Muscle of back (tissue), 13 donors: ENCODE data around the gene PACSIN3. TPM values are rescaled to one million over a fixed set of nuclear protein-coding genes. Genes with fewer than 3 reads are reported as not detected.
"Not testable (repeated sequence)": the region's sequence is repeated elsewhere in the genome, so short reads cannot be mapped to it uniquely, and the experiment has no call there.

Experiments
- DNase-seq, 3 donors: peaks; one replicate each; pipeline versions ENCODE4 v3.0.0 to v3.0.0-alpha.2; 2013
- long read RNA-seq, 9 donors: transcript quantifications; one replicate each; lab custom pipeline, GENCODE V29; 2026
- polyA plus RNA-seq, 10 donors: library from polyadenylated mRNA; unstranded; fragments of 120-200 nt; gene quantifications; one replicate each; pipeline ENCODE4 v1.2.1, GENCODE V29; 2013; ENCODE audit not compliant: insufficient read length in 10 of 10

Gene PACSIN3
- 100 to 1,000 TPM; 108 to 215 (median 190) TPM for polyA plus RNA-seq
- long read RNA-seq, donor 1, partial matches to known transcripts: 13 of 29 reads
- long read RNA-seq, donor 1, other reads (novel, unspliced or antisense): 10 of 29 reads
- long read RNA-seq, donor 2, partial matches to known transcripts: 11 of 14 reads
- long read RNA-seq, donor 2, other reads (novel, unspliced or antisense): 0 of 14 reads
- long read RNA-seq, donor 3: 0 reads
- long read RNA-seq, donor 4, partial matches to known transcripts: 13 of 23 reads
- long read RNA-seq, donor 4, other reads (novel, unspliced or antisense): 5 of 23 reads
- long read RNA-seq, donor 5, partial matches to known transcripts: 6 of 9 reads
- long read RNA-seq, donor 5, other reads (novel, unspliced or antisense): 0 of 9 reads
- long read RNA-seq, donor 6, transcript PACSIN3-201 (11 exons, 1,843 nt): major isoform, 5 of 22 reads
- long read RNA-seq, donor 6, partial matches to known transcripts: 17 of 22 reads
- long read RNA-seq, donor 6, other reads (novel, unspliced or antisense): 0 of 22 reads
- long read RNA-seq, donor 7, partial matches to known transcripts: 17 of 21 reads
- long read RNA-seq, donor 7, other reads (novel, unspliced or antisense): 0 of 21 reads
- long read RNA-seq, donor 8, partial matches to known transcripts: 0 of 3 reads
- long read RNA-seq, donor 8, other reads (novel, unspliced or antisense): 0 of 3 reads
- long read RNA-seq, donor 9: 0 reads

- DNase-seq: peak in 2 of 3 donors; percentile 44 to 84
These were observed at the start of gene PACSIN3 for GRCh38 chr11:47186076-47186699. Gene PACSIN3, minus strand, starts transcription at chr11:47186434. Its CDS starts 3,707 bp downstream, at chr11:47182727.

DNA sequence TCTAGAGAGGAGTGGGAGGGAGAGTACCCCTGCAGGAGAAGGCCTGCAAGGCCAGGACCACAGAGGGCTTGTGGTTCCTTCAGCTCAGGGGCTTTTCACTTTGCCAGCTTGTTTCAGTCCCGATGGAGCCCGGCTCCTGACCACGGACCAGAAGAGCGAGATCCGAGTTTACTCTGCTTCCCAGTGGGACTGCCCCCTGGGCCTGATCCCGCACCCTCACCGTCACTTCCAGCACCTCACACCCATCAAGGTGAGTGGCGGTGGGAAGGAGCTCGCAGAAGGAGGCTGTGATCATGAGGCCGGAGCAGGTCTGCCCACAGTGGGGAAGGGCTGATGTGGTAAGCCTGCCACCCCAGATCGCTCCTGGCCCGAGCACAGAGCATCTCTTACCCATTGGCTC is 48.9 kb upstream of the PACSIN3 start:
- no peak for DNase-seq

DNA sequence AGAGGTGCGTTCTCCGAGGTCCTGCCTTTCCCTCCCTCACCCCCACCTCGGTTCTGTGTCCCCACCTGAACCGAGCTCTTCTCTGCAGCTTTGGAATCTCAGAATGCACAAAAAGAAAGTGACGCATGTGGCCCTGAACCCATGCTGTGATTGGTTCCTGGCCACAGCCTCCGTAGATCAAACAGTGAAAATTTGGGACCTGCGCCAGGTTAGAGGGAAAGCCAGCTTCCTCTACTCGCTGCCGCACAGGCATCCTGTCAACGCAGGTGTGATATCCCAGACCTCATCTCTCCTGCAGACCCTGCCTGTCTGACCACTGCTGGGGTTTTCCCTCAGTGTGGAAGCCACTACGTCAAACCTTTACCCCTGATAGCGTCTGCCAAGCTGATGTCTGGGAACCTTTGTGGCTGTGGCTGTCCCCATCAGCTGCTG is 48.5 kb upstream of the PACSIN3 start:
- DNase-seq: peak in 1 of 3 donors; percentile 36

DNA sequence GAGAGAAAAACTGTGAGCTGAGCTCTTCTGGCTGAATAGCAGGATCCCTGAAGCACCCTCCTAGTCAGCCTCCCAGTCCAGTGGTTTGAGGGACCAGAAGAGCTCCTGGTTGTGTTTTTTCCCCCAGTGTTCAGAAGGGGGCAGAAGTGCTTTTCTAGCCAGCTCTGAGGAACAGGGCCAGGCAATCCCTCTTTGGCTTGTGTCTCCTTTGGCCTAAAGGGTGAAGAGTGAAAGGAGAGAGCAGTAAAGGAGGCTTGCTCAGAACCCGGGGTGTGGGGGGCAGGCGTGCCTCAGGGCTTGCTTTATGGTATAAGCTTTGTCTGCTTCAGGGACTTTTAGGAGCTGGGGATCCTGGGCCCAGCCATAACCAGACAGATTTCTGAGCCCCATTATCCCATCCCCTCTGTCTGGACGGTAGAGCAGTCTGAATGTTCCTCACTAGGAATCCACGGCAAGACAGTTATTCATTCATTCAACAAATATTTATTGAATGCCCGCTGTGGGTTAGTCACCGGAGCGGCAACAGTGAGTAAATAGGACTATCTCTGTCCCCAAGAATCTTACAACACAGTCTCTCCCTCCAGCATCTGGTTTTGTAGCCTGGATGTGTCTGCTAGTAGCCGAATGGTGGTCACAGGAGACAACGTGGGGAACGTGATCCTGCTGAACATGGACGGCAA is 47.9 kb upstream of the PACSIN3 start:
- DNase-seq: peak in 2 of 3 donors; percentile 46 to 71

DNA sequence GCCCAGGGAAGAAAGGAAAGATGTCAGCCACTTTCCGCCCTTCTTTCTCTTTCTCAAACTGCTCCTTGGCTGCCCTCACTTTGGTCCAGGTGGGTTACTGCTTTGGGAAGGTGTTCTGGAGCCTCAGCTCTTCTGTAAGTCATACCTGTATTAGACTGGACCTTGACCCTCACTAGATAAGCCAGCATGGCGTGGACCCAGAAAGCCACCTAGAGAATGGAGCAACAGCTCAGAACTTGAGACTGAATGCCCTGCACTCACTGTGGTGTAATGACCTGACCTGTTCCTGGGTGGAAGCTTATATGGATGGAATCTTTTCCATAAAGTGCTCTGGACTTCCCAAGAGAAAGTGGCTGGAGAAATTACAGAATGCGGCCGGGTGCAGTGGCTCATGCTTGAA is 46.8 kb upstream of the PACSIN3 start:
- DNase-seq: no peak

DNA sequence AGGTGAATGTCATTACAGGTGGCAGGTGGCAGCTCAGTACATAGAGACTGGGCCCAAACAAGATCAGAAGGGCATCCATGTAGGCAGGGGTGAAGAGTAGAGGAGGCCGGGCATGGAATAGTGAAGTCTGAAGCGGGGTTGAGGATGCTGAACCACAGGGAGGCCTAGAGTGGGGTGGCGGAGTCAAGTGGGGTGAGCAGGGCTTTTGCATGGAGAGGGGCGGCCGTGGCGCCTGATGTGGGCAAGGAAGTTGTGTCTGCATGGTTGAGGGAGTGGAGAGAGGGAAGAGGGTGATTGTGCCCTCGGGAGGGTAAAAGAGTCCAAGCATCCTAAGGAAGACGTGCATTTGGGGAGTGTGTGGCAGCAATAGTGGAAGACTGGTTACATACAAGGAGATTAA is 42.9 kb upstream of the PACSIN3 start:
- no peak for DNase-seq

DNA sequence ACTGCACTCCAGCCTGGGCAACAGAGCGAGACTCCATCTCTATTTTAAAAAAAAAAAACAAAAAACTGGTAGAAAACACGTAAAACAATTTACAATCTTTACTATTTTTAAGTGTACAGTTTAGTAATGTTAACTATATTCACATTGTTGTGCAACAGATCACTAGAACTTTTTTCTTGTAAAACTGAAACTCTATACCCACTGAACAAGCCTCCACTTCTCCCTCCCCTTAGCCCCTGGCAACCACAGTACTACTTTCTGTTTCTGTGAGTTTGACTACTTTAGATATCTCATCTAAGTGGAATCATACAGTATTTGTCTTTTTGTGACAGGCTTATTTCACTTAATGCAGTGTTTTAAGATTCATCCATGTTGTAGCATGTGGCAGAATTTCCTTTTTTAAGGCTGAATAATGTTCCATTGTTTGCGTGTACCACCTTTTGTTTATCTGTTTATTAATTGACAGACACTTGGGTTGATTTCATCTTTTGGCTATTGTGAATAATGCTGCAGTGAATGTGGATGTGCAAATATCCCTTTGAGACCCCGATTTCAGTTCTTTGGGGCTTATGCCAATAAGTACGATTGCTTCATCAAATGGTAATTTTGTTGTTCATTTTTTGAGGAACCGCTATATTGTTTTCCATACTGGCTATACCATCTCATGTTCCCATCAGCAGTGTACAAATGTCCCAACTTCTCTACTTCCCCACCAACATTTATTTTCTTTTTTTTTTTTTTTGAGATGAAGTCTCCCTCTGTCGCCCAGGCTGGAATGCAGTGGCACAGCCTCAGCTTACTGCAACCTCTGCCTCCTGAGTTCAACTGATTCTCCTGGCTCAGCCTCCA is 39.5 kb upstream of the PACSIN3 start:
- DNase-seq: no peak

GRCh38 chr11:47222696-47223095 is 36.5 kb upstream of the PACSIN3 start:
- DNase-seq: no peak

DNA sequence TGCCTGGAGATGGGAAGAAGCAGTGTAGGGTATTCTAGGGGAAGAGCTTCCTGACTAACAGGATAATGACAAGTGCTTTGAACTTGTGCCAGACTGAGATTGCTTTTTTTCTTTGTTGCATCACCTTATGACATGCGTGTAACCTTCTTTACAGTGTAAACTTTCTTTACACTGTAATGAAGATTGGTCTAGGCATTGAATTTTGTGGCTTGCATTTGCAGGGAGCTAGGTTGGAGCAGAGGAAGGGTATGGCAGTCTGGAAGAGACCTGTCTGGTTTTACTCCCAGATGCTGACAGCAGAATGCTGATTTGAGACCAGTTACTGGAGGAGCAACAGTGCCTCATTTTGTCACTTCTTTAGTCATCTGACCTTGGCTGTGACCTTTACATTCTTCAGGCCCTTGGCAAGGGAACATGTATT is 34.2 kb upstream of the PACSIN3 start:
- DNase-seq: peak in 1 of 3 donors; percentile 9

GRCh38 chr11:47216121-47216798 is 30.0 kb upstream of the PACSIN3 start:
- DNase-seq: peak; percentile 73 to 87 (median 74)

- DNase-seq: peak in 1 of 3 donors; percentile 13
These were observed 29.2 kb upstream of the PACSIN3 start for GRCh38 chr11:47215366-47215910.

DNA sequence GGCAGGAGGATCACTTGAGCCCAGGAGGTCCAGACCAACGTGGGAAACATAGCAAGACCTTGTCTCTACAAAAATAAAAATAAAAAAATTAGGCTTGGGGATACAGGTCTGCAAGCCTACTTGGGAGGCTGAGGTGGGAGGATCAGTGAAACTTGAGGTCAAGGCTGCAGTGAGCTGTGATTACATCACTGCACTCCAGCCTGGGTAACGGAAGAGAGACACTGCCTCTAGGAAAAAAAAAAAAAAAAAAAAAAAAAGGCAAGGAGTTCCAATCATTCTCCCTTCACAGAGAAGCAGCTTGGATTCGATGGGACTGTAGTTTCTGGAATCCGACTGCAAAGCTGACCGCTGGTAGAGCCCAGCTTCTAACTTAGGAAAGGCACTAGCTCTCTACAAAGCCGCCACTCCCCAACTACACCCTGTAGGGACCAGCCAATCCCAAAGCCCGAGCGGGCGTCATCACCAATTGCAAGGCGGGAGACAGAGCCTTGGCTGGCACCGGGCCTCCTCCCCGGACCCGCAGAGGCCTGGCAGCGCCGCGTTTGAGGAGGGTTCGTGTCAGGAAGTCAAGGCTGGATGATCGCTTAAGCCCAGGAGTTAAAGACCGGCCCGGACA is 27.8 kb upstream of the PACSIN3 start:
- peak; percentile 79 to 91 (median 82) for DNase-seq

DNA sequence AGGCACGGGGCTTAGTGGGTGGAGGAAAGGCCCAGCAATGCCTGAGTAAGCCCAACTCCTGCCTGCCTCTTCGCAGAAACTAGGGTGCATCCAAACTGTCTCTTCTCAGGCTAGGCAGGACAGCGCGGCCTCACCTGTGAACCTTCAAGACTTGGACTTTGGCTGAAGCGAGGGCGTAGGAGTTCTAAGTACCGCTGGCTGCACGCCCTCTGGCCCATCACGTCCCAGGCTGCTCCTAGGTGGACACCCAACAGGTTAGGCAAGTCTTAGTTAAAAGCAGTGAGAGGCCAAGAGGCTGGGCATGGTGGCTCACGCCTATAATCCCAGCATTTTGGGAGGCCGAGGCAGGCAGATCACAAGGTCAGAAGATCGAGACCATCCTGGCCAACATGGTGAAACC is 26.7 kb upstream of the PACSIN3 start:
- no peak for DNase-seq

DNA sequence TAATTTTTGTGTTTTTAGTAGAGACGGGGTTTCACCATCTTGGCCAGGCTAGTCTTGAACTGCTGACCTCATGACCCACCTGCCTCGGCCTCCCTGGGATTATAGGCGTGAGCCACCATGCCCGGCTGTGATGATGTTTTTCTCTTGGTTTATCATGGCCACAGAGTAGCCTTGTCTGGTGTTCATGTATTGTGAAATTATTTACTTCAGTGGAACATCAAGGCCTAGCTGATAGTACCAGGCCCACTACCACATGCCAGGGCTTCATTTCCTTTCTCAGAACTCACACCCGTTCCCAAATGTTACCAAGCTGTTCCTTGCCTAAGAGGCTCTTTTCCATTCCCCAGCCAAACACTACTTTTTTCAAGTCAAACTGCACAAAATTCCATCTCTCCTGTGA is 22.4 kb upstream of the PACSIN3 start:
- DNase-seq: no peak

DNA sequence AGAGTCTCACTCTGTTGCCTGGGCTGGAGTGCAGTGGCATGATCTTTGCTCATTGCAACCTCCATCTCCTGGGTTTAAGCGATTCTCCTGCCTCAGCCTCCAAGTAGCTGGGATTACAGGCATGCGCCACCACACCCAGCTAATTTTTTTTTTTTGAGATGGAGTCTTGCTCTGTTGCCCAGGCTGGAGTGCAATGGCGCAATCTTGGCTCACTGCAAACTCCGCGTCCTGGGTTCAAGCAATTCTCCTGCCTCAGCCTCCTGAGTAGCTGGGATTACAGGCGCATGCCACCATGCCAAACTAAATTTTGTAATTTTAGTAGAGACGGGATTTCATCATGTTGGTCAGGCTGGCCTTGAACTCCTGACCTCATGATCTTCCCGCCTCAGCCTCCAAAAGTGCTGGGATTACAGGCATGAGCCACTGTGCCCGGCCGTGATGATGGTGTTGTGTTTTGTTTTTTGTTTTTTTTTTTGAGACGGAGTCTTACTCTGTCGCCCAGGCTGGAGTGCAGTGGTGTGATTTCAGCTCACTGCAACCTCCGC is 21.8 kb upstream of the PACSIN3 start:
- not testable (repeated sequence) for DNase-seq

- no peak for DNase-seq
These were observed 21.2 kb upstream of the PACSIN3 start for GRCh38 chr11:47207459-47207858.

GRCh38 chr11:47206577-47206976 is 20.3 kb upstream of the PACSIN3 start:
- DNase-seq: not testable (repeated sequence)

- DNase-seq: peak in 1 of 3 donors; percentile 61
These were observed 18.4 kb upstream of the PACSIN3 start for GRCh38 chr11:47204637-47204989.

DNA sequence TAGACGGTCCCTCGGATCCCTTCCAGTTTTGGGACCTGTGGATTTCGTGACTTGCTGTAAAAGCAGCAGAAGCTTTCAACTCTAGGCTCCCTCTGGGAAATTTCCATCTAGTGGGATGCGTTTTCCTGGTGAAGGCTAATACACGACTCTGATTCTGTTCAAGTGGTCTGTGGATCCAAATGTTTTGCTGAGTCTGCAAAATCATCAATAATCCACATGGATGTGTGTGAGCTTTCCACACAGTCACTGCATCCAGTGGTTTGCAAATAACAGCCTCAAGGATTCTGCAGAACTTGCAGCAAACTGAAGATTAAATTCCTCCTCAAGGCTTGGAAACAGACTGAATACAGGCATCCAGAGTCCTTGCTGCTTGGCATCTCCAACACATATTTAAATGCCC is 16.3 kb upstream of the PACSIN3 start:
- no peak for DNase-seq
